Measurements from ENCODE around the gene RAB6B.
A peak's percentile ranks its signal among the peaks of the same experiment; 100 is the strongest.

RAB6B gene

DNA sequence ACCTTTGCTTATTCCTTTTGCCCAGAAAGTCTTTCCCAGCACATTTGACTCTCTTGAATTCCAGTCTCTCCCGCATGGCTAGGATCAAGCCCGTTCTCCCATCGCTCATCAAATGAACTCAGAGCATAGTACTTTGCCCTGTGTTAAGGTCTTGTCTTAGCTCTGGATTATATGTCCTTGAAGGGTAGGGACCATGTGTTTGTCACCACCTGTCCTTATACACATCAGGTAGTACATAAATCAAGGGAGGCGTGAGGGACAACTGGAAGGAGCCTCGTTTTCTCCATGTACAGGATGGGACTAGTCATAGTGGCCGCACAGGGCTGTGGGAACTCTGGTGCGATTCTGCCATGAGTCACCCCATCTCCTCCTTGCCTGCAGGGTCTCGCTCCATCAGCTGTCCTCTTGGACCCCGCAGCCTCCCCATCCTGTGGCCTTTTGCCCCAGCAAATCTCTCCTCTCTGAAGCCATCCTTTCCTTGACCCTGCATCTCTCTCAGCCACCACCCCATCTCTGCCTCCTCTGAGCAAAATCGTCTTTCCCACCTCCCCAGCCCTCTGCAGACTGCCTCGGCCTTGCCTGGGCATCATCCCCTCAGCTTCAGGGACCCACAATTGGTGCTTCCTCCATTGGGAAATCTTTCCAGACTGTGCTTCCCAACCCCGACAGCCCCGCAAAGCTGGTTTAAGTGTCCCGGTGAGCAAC lies 33.4 kb upstream of the RAB6B start:
- no peak overlapping the region for H3K4me2 ChIP-seq (ENCODE audit: low read length)
- TF ChIP-seq, protein P1, sequence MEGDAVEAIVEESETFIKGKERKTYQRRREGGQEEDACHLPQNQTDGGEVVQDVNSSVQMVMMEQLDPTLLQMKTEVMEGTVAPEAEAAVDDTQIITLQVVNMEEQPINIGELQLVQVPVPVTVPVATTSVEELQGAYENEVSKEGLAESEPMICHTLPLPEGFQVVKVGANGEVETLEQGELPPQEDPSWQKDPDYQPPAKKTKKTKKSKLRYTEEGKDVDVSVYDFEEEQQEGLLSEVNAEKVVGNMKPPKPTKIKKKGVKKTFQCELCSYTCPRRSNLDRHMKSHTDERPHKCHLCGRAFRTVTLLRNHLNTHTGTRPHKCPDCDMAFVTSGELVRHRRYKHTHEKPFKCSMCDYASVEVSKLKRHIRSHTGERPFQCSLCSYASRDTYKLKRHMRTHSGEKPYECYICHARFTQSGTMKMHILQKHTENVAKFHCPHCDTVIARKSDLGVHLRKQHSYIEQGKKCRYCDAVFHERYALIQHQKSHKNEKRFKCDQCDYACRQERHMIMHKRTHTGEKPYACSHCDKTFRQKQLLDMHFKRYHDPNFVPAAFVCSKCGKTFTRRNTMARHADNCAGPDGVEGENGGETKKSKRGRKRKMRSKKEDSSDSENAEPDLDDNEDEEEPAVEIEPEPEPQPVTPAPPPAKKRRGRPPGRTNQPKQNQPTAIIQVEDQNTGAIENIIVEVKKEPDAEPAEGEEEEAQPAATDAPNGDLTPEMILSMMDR (IDR thresholded peaks at IDR 0.05; ENCODE audit: low read depth, low read length), result no peak
- TF ChIP-seq EZH2phosphoT487 (IDR thresholded peaks at IDR 0.05; ENCODE audit: low read depth), result no peak
- H3K4me1 ChIP-seq (ENCODE audit: low read length), result peaks cover 10% of the 10 kb centered on the region; the same call in 1 of the 2 replicates
- peaks cover 17% of the 10 kb centered on the region for H3K27me3 ChIP-seq (ENCODE audit: low read depth, low read length)
- H4K20me1 ChIP-seq (ENCODE audit: insufficient read depth, low read length), result no peaks in the 10 kb centered on the region
- H3K9me3 ChIP-seq (ENCODE audit: insufficient read depth, low read length), result no peaks in the 10 kb centered on the region
- H3K27ac ChIP-seq (ENCODE audit: low read length), result no peak overlapping the region
- H3K4me3 ChIP-seq (ENCODE audit: low read length), result no peak overlapping the region
- no peaks in the 10 kb centered on the region for H3K79me2 ChIP-seq (ENCODE audit: low read length)
- no peaks in the 10 kb centered on the region for H3K36me3 ChIP-seq (replicated peaks; ENCODE audit: low read depth, low read length)
- no peak overlapping the region for H3K9ac ChIP-seq (ENCODE audit: low read length)
- no peak overlapping the region for H2AFZ ChIP-seq (ENCODE audit: low read depth, low read length)

DNA sequence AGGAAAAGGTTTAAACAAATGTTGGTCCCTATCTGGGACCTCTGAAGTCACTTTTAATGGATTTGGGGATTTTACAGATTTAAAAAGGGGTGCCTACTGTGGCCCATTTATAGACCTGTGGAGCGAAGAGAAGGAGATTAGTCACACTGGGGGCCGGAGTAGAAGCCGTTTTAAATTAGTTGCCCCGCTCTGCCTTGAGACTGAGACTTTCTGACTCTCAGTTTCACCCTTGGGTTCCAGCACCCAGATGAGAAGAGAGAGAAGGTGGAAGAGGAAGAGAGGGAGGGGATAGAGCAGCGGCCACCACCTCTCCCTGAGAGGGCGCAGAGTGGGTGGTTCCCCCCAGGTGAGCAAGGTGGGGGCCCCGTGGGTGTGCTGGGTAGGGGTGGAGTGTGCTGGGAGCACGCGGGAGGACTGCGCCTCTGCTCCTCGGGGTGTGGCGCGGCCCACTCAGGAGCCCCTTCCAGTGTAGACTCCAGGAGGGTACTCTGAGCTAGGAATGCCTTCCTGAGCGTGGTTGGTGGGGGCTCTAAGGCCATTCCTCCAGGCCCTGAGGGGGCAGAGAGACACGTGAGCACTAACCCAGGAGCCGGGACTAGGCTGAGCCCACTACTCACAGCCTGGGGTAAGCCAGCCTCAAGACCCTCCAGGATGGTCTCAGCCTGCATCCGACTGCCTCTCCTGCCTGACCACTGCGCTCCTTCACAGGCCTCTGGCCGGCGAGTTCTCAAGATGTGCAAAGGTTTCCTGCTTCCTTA lies 32.6 kb upstream of the RAB6B start:
- no peak for TF ChIP-seq EZH2phosphoT487 (IDR thresholded peaks at IDR 0.05; ENCODE audit: low read depth)
- TF ChIP-seq, protein P1 (IDR thresholded peaks at IDR 0.05; ENCODE audit: low read depth, low read length), result no peak
- no peaks in the 10 kb centered on the region for H3K9me3 ChIP-seq (ENCODE audit: insufficient read depth, low read length)
- H3K79me2 ChIP-seq (ENCODE audit: low read length), result no peaks in the 10 kb centered on the region
- peaks cover 24% of the 10 kb centered on the region for H3K27me3 ChIP-seq (ENCODE audit: low read depth, low read length)
- no peaks in the 10 kb centered on the region for H4K20me1 ChIP-seq (ENCODE audit: insufficient read depth, low read length)
- peak overlapping the region; percentile 85 for H3K4me2 ChIP-seq (ENCODE audit: low read length)
- no peaks in the 10 kb centered on the region for H3K36me3 ChIP-seq (replicated peaks; ENCODE audit: low read depth, low read length)
- peak overlapping the region; percentile 86 for H3K4me3 ChIP-seq (ENCODE audit: low read length)
- H3K27ac ChIP-seq (ENCODE audit: low read length), result no peak overlapping the region
- peak overlapping the region; percentile 74 for H2AFZ ChIP-seq (ENCODE audit: low read depth, low read length)
- peaks cover 10% of the 10 kb centered on the region; the same call in 1 of the 2 replicates for H3K4me1 ChIP-seq (ENCODE audit: low read length)
- H3K9ac ChIP-seq (ENCODE audit: low read length), result peak overlapping the region; percentile 43

DNA sequence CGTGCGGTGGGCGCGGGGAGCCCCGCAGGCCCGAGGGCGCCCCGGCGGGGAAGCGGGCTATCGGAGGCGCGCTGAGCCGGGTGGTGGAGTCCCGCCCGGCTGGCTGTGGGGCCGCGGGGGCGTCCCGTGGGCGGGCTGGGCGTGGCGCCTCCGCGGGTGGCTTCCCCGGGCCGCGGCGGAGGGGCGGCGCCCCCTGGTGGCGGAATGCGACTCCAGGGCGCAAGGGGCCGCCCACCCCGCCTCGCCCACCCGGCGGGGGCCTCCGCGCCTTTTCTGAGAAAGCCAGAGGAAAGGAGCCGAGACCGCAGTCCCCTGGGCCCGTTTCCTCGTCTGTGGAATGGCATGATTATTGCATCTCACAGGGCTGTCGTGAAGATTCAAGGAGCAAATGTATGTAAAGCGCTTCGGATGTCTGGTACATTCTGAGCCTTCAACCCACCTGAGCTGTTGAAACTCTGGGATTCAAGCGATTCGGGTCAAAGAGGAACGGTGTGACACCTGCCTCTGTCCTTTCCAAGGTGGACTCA lies 31.9 kb upstream of the RAB6B start:
- Histone ChIP-seq H3K79me2 (ENCODE audit: low read length) (no peaks in the 10 kb centered on the region), H3K4me2 (ENCODE audit: low read length) (peak overlapping the region; percentile 85), H3K9ac (ENCODE audit: low read length) (peak overlapping the region; percentile 49), H2AFZ (ENCODE audit: low read depth, low read length) (peak overlapping the region; percentile 93), H3K4me1 (ENCODE audit: low read length) (peaks cover 10% of the 10 kb centered on the region; the same call in 1 of the 2 replicates), H3K27ac (ENCODE audit: low read length) (no peak overlapping the region), H4K20me1 (ENCODE audit: insufficient read depth, low read length) (no peaks in the 10 kb centered on the region), H3K4me3 (ENCODE audit: low read length) (peak overlapping the region; percentile 86), H3K36me3 (replicated peaks; ENCODE audit: low read depth, low read length) (no peaks in the 10 kb centered on the region), H3K27me3 (ENCODE audit: low read depth, low read length) (peaks cover 24% of the 10 kb centered on the region), H3K9me3 (ENCODE audit: insufficient read depth, low read length) (no peaks in the 10 kb centered on the region)
- TF ChIP-seq, protein P1 (IDR thresholded peaks at IDR 0.05; ENCODE audit: low read depth, low read length), result peak; percentile 79
- TF ChIP-seq EZH2phosphoT487 (IDR thresholded peaks at IDR 0.05; ENCODE audit: low read depth), result no peak

All from OCI-LY3 (cell line).